GM21529 (cell line): Measurements from ENCODE around the gene HBQ1.
"Not testable (repeated sequence)": the region's sequence is repeated elsewhere in the genome, so short reads cannot be mapped to it uniquely, and the experiment has no call there.

ENCODE experiments used
- ATAC-seq: cut with Tn5 transposase; IDR thresholded peaks from one replicate; pipeline ENCODE4 v1.9.1; 2021; ENCODE audit not compliant: unreplicated experiment

Gene HBQ1

DNA sequence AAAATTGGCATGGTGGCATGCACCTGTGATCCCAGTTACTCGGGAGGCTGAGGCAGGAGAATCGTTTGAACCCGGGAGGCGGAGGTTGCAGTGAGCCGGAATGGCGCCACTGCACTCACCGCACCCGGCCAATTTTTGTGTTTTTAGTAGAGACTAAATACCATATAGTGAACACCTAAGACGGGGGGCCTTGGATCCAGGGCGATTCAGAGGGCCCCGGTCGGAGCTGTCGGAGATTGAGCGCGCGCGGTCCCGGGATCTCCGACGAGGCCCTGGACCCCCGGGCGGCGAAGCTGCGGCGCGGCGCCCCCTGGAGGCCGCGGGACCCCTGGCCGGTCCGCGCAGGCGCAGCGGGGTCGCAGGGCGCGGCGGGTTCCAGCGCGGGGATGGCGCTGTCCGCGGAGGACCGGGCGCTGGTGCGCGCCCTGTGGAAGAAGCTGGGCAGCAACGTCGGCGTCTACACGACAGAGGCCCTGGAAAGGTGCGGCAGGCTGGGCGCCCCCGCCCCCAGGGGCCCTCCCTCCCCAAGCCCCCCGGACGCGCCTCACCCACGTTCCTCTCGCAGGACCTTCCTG, at the start of gene HBQ1:
Gene HBQ1, plus strand, starts transcription at position 359 of the 575 bp plus-strand sequence. Its CDS starts 28 bp downstream, at position 387.
- no peak for ATAC-seq

DNA sequence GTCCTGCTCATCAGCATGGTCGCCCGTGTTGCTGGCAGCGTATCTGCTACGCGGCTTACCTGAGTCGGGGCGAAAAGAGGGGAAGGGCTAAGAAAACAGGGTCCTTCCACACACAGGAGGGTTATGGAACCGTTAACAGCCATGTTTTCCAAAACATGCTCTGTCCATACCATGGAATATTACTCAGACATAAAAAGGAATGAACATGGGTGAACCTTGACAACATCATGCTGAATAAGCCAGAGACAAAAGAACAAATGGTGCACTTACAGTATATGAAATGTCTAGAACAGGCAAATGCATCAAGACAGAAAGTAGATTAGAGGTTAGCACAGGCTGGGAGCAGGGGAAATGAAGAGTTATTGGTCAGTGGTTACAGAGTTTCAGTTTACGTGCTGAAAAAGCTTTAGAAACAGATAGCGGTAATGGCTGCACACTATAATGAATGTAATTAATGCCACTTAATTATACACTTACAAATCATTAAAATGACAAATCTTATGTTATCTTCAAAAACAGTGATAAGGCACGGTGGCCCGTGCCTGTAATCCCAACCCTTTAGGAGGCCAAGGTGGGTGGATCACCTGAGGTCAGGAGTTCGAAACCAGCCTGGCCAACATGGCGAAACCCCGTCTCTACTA, 49.6 kb upstream of the HBQ1 start:
- no peak for ATAC-seq

DNA sequence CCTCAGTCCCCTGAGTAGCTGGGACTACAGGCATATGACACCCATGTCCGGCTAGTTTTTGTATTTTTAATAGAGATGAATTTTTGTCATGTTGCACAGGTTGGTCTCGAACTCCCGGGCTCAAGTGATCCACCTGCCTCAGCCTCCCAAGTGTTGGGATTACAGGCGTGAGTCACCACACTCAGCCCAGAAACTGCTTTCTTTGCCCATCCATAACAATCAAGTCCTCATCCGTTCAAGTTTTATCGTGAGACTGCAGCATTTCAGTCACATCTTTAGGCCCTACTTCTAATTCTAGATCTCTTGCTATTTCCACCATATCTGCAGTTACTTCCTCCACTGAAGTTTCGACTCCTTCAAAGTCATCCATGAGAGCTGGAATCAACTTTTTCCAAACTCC, 48.1 kb upstream of the HBQ1 start:
- no peak for ATAC-seq

DNA sequence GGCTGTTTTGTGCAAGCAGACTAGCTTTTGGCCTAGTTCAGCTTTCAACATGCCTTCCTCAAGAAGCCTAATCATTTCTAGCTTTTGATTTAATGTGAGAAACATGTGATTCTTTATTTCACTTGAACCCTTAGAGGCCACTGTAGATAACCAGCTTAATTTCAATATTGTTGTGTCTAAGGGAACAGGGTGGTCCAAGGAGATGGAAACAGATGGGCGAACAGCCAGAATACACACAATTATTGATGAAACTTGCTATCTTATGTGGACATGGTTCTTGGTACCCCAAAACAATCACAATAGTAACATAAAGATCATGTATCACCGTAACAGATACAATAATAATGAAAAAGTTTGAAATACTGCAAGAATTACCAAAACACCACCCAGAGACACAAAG, 46.5 kb upstream of the HBQ1 start:
- ATAC-seq = no peak

DNA sequence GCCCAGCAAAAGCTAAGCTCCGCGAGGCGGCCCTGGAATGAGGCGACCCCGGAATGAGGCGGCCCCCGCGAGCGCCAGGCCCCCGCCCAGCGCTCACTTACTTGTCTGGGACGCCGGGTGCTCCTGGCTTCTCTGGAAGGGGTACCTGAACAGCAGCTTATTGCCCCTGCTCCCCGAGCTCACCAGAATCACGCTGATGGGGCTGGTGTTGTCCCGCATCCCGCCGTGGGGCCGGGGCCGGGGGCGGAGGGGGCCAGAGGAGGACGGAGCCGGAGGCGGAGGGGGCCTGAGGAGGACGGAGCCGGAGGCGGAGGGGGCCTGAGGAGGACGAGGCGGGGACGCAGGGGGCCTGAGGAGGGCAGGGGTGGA, 42.2 kb upstream of the HBQ1 start:
- ATAC-seq = no peak

DNA sequence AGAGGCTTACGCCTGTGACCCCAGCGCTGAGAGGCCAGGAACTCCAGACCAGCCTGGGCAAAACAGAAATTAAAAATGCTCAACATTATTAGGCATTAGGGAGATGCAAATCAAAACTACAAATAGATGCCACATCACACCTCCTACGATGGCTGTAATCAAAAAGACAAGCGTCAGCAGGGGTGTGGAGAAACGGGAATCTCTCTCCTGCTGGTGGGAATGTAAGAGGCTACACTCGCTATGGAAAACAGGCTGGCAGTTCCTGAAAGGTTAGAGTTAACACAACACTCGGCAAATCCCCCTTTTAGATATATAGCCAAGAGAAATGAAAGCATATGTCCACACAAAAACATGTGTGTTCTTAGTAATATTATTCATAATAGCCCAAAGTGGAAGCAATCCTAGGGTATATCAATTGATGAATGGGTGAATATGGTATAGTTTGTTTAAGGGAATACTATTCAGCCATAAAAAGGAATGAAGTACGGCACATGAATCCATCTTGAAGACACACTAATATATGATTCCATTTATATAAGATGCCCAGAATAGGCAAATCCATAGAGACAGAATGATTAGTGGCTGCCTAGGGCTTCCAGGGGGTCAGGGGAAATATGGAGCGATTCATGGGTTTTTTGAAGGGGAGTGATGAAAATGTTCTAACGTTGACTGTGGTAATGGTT, 39.9 kb upstream of the HBQ1 start:
- ATAC-seq = no peak

DNA sequence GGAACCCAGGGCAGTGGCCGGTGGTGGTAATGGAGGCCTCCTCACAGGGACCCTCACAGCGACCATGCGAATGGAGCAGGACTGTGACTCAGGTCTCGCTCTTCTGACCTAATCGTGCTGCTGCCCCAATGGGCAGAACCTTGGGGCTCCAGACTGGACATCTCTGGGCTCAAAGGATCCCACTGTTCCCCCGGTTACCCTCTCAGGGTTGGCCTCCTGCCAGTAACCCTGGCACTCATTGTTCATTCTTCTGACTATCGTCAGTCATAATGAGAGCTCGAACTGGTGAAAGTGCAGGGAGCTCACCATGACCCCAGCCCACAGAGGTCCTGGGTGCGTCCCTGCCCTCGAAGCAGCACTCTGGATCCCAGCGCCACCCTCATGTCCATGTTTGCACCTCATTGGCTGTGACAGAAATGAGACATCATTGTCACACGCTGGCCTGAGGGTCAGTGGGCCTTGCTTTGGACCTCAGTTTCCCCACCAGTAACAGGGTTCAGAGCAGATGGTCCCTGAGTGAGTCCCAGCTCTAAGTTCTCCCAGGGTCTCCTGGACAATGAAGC, 37.8 kb upstream of the HBQ1 start:
- ATAC-seq = no peak

DNA sequence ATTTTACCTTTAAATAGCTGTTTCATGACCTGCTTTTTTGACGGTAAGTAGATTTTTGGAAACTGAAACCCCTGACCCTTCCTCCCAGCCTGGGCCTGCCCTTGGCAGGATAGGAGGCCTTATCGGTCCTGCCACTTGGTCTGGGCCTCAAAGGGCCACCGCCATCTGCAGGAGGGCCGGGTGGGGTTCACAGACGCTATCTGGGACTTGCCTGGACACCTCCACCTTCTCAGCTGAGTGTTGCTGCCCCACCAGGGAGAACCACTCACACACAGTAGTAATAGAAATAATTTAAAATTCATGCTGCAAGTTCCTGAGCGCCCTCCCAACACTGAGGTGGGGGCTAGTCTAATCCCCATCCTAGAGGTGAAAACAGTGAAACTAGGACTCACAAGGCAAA, 37.2 kb upstream of the HBQ1 start:
- ATAC-seq = no peak

DNA sequence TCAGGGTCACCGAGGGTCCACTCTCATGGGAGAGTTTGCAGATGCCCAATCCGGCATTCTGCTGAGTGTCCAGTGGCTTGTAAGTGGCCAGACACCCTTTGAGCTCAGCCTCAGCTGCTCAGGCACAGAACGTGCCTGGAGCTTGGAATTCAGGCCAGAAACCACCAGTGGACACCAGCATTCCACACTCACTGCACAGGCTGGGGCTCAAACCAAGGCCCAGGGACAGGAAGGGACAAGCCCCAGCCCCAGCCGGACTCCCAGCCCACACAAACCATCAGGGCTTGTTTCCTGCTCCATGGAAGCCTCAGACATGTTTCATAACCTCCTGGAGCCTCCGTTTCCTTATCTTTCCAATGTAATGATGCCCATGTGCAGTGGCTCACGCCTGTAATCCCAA, 36.8 kb upstream of the HBQ1 start:
- ATAC-seq = no peak

DNA sequence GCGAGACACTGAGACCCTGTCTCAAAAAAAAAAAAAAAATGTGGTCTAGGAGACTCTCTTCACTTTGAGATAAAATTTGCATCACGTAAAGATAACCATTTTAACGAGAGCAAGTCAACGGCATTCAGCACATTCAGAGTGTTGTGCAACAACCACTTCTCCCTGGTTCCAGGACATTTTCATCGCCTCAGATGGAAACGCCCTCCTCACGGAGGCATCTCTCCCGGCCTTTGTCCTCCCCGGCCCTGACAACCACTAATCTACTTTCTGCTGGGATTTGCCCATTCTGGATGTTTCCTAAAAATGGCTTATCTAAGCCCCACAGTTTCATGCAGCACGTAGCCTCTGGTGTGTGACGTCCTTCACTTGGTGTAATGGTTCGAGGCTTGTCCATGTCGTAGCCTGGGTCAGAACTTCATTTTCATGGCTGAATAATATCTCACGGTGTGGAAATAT, 35.4 kb upstream of the HBQ1 start:
- no peak for ATAC-seq

DNA sequence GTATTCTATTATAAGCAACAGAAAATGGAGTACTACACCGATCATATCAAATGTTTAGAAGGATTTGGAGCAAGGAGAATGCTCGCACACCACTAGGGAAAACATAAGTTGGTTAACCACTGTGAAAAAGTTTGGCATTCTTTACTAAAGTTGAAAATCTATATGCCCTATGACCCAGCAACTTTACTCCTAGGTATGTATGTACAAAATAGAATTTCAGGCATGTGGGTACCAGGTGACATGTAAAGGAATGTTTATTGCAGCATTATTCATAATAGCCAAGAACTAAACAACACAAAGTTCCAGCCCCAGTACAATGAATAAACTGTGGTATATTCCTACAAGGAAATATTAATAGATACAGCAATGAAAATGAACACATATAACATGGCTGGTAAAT, 33.6 kb upstream of the HBQ1 start:
- ATAC-seq = no peak

DNA sequence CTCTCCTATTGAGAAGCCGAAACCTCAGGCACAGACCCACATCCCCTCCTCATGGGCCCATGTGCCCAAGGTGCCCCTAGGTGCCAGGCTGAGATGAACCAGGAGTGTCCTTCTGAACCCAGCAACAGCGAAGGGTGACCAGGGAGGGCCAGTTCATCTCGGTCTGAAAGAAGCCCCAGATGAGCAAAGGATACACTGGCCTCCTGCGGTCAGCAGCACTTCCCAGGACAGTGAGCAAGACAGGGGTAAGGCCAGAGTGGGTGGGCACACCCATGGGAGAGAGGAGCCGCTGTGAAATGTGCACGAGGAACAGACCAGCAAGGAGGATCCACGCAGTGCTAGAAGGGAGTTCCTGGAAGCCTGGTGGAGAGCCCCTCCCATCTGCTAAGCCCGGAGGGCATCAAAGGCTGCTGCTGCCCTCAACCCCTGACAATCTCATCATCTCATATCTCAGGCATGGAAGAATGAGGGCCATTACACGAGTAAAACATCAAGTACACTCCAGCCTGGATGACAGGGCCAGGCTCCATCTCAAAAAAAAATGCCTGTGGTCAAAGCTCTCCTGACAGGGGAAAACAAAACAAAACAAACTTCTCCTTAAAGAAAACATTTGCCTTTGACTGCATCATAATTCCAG, 31.1 kb upstream of the HBQ1 start:
- no peak for ATAC-seq

DNA sequence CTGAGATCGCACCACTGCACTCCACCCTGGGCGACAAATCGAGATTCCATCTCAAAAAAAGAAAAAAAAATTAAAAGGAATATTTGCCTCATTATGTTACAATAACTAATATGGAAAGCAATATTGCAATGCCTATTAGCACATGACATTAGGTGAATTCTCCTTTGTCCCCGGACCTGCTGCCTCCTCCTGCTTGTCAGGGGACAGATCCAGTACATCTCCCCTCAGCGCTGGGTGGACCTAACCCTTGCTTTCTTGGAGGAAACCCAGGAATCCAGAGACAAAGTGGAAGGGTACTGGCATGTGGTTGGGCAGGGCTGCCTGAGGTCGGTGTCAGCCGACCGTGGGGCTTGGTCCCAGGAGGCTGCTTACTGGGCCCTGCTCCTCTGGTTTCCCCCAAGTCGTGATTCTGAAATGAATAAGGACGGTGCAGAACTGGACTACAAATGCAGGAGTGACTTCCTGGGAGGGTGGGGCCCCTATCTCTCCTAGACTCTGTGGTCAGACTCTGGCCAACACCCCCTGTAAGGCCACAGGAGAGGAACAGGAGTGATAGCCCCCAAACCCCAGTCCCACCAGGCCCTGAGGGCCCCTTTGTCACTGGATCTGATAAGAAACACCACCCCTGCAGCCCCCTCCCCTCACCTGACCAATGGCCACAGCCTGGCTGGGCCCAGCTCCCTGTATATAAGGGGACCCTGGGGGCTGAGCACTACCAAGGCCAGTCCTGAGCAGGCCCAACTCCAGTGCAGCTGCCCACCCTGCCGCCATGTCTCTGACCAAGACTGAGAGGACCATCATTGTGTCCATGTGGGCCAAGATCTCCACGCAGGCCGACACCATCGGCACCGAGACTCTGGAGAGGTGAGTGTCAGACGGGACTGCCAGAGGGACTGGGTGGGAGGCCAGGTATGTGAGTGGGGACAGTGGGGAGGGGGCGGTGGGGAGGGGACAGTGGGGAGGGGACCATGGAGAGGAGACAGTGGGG, 27.8 kb upstream of the HBQ1 start, which contains the start of gene HBZ:
Gene HBZ, plus strand, starts transcription at position 504 of the 988 bp plus-strand sequence. Its CDS starts 266 bp downstream, at position 770.
- no peak for ATAC-seq

DNA sequence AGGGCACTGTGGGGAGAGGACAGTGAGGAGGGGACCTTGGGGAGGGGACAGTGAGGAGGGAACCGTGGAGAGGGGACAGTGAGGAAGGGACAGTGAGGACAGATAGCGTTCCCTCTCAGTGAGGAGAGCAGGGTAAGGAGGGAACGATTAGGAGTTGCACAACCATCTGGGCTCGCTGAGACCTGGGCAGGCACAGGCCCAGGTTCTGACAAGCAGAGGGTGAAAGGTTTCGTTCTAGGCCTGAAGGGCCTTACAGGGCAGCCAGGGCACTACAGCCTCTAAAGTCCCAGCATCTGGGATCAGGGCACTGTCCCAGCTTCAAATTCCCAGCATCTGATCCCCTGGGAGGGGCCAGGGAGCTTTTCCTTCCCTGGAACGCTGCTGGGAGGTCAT, 27.1 kb upstream of the HBQ1 start:
- not testable (repeated sequence) for ATAC-seq

DNA sequence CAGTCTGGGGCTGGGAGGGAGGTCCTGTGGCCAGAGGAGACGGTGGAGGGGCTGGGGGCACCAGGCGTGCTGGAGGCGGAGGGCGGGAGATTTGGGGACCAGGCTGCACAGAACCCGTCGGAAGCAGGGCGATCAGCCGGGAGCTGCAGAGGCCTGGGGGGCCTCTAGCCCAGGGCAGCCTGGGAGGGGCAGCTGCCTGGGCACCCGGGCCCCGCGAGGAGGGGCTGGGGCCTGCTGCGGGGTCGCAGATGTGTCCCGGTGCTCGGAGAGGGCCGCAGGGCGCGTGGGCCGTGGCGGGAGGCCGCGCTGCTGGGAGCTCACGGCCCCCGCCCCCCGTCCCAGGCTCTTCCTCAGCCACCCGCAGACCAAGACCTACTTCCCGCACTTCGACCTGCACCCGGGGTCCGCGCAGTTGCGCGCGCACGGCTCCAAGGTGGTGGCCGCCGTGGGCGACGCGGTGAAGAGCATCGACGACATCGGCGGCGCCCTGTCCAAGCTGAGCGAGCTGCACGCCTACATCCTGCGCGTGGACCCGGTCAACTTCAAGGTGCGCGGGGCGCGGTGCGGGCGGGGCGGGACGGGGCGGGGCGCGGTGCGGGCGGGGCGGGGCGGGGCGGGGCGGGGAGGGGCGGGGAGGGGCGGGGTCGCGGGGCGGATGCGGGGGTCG, 26.6 kb upstream of the HBQ1 start:
- ATAC-seq = not testable (repeated sequence)

DNA sequence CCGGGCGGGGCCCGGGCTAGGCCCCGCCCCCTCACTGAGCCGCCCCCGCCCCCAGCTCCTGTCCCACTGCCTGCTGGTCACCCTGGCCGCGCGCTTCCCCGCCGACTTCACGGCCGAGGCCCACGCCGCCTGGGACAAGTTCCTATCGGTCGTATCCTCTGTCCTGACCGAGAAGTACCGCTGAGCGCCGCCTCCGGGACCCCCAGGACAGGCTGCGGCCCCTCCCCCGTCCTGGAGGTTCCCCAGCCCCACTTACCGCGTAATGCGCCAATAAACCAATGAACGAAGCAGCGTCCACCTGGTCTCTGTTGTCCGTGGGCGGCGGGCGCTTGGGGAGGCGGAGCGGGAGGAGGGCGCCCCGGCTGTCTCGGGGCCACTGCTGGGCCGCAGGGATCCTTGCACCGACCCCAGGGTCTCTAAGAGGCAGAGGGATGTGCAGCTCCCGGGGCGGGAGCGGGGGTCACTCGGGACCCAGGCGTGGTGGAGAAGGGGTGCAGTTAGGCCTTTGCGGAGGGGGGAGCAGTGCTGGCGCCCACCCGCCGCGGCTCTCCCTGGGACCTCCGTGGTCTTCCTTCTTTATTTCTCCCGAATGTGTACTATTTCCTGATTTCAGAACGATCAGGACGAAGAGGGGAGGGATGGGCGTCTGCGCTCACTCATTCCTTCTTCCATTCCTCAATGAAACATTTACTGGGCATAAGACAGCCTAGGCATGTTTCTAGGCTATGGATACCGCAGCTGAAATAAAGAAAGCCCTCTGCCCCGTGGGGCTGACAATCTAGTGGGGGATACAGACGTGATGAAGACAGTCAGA, 25.8 kb upstream of the HBQ1 start:
- ATAC-seq = no peak

DNA sequence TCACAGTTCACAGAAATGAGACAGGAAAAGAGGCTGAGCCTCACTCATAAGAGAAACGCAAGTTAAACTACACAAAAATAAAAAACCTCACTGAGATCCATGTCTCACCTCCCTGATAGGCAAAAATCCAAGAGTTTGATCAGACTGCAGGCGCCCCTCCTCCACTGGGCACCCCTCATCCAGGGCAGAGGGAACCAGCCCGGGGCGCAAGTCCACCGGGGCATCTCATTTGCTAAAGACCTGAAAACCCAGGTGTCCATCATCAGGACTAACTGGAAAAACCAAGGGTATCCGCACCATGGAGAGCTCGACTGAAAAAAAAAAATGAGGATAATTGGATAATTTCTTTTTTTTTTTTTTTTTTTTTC, 25.2 kb upstream of the HBQ1 start:
- no peak for ATAC-seq

DNA sequence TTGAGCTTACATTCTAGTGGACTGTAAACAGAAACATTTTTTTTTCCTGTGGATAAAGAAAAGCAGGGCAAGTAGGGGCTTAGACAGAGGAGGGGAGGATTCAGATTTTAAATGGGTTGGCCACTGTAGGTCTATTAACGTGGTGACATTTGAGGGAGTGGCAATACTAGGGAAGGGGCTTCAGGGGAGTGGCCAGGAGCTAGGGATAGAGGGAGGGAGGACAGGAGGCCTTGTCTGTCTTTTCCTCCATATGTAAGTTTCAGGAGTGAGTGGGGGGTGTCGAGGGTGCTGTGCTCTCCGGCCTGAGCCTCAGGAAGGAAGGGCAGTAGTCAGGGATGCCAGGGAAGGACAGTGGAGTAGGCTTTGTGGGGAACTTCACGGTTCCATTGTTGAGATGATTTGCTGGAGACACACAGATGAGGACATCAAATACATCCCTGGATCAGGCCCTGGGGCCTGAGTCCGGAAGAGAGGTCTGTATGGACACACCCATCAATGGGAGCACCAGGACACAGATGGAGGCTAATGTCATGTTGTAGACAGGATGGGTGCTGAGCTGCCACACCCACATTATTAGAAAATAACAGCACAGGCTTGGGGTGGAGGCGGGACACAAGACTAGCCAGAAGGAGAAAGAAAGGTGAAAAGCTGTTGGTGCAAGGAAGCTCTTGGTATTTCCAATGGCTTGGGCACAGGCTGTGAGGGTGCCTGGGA, 21.0 kb upstream of the HBQ1 start:
- ATAC-seq = no peak
